Type B pancreatic cell (in vitro differentiated cells): ENCODE measurements around the gene CACNG8. TPM values are rescaled to one million over a fixed set of nuclear protein-coding genes. Genes with fewer than 3 reads are reported as not detected.

ENCODE experiments used
- DNase-seq: peaks from one replicate; pipeline ENCODE4 v3.0.0; 2021; ENCODE audit warnings: mixed read lengths; ENCODE audit not compliant: unreplicated experiment; ENCODE audit errors: extremely low spot score
- H3K27ac Mint-ChIP-seq: 2 replicates; pipeline ENCODE4 v1.8.0; 2021; ENCODE audit warnings: mild to moderate bottlenecking, mixed read lengths
- H3K27me3 Mint-ChIP-seq: 2 replicates; pipeline ENCODE4 v1.8.0; 2021; ENCODE audit warnings: mixed read lengths
- H3K36me3 Mint-ChIP-seq: 2 replicates; pipeline ENCODE4 v1.8.0; 2021; ENCODE audit warnings: mixed read lengths
- H3K4me1 Mint-ChIP-seq: one replicate; pipeline ENCODE4 v1.8.0; 2021; ENCODE audit warnings: mixed read lengths; ENCODE audit not compliant: unreplicated experiment
- H3K4me3 Mint-ChIP-seq: 2 replicates; pipeline ENCODE4 v1.8.0; 2021; ENCODE audit warnings: mild to moderate bottlenecking, mixed read lengths
- H3K9me3 Mint-ChIP-seq: 2 replicates; pipeline ENCODE4 v1.8.0; 2021; ENCODE audit warnings: mixed read lengths
- total RNA-seq: library from RNA; stranded (reverse); gene quantifications from 2 replicates; pipeline ENCODE4 v1.2.1, GENCODE V29; 2021; ENCODE audit warnings: low replicate concordance
- TF ChIP-seq, protein P1 (sequence below): fragments of 200-600 bp; sonication (generic); conservative IDR thresholded peaks from 2 replicates; pipeline ENCODE4 v1.5.0; 2021; ENCODE audit warnings: antibody characterized with exemption, mild to moderate bottlenecking

CACNG8 gene
- total RNA-seq, 1 donor from 2014 or later = 0.97 TPM

- no peak overlapping the region for H3K27ac Mint-ChIP-seq
- TF ChIP-seq, protein P1, sequence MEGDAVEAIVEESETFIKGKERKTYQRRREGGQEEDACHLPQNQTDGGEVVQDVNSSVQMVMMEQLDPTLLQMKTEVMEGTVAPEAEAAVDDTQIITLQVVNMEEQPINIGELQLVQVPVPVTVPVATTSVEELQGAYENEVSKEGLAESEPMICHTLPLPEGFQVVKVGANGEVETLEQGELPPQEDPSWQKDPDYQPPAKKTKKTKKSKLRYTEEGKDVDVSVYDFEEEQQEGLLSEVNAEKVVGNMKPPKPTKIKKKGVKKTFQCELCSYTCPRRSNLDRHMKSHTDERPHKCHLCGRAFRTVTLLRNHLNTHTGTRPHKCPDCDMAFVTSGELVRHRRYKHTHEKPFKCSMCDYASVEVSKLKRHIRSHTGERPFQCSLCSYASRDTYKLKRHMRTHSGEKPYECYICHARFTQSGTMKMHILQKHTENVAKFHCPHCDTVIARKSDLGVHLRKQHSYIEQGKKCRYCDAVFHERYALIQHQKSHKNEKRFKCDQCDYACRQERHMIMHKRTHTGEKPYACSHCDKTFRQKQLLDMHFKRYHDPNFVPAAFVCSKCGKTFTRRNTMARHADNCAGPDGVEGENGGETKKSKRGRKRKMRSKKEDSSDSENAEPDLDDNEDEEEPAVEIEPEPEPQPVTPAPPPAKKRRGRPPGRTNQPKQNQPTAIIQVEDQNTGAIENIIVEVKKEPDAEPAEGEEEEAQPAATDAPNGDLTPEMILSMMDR = no peak
- H3K27me3 Mint-ChIP-seq = peaks cover 63% of the 10 kb centered on the region
- no peak for DNase-seq
- no peaks in the 10 kb centered on the region for H3K4me1 Mint-ChIP-seq
- no peaks in the 10 kb centered on the region for H3K9me3 Mint-ChIP-seq
- H3K36me3 Mint-ChIP-seq = no peaks in the 10 kb centered on the region
- H3K4me3 Mint-ChIP-seq = no peak overlapping the region
Observed at GRCh38 chr19:53994811-53995210, 32.1 kb downstream of the CACNG8 start.

DNA sequence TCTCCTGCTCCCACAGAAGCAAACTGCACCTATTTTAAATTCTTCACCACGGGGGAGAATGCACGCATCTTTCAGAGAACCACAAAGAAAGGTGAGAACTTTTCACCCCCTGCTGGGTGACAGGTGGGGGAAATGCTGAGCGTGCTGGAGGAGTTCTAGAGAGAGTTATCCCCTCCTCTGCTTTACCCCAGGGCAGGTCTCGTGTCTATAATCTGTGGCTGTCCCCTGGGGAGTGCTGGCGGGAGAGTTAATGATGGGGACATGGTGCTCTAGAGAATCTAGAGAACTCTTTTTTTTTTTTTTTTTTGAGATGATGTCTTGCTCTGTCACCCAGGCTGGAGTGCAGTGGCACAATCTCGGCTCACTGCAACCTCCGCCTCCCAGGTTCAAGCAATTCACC is 35.5 kb downstream of the CACNG8 start:
- H3K36me3 Mint-ChIP-seq = no peaks in the 10 kb centered on the region
- H3K27me3 Mint-ChIP-seq = peaks cover 62% of the 10 kb centered on the region
- H3K9me3 Mint-ChIP-seq = no peaks in the 10 kb centered on the region
- H3K4me1 Mint-ChIP-seq = no peaks in the 10 kb centered on the region
- no peak overlapping the region for H3K27ac Mint-ChIP-seq
- H3K4me3 Mint-ChIP-seq = no peak overlapping the region
- no peak for DNase-seq
- TF ChIP-seq, protein P1 = no peak

DNA sequence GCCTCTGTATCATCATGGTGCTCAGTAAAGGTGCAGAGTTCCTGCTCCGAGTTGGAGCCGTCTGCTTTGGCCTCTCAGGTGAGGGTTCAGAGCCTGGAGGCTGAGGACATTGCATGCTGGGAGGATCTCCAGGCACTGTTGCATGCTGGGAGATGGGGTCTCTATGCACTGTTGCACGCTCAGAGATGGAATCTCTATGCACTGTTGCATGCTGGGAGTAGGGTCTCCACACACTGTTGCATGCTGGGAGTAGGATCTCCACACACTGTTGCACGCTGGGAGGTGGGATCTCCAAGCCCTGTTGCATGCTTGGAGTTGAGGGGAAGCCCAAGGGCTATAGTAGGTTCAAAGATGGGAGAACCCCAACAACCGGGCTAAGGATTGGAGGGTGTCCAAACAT is 37.0 kb downstream of the CACNG8 start:
- Mint-ChIP-seq H3K27me3 (peaks cover 48% of the 10 kb centered on the region), H3K9me3 (no peaks in the 10 kb centered on the region), H3K27ac (no peak overlapping the region), H3K4me1 (no peaks in the 10 kb centered on the region), H3K4me3 (no peak overlapping the region), H3K36me3 (no peaks in the 10 kb centered on the region)
- DNase-seq = no peak
- TF ChIP-seq, protein P1 = no peak

- H3K27me3 Mint-ChIP-seq = peaks cover 30% of the 10 kb centered on the region
- no peaks in the 10 kb centered on the region for H3K9me3 Mint-ChIP-seq
- TF ChIP-seq, protein P1 = no peak
- H3K27ac Mint-ChIP-seq = no peak overlapping the region
- no peak overlapping the region for H3K4me3 Mint-ChIP-seq
- no peak for DNase-seq
- H3K4me1 Mint-ChIP-seq = no peaks in the 10 kb centered on the region
- no peaks in the 10 kb centered on the region for H3K36me3 Mint-ChIP-seq
Observed at GRCh38 chr19:54001496-54001895, 38.8 kb downstream of the CACNG8 start.

- H3K9me3 Mint-ChIP-seq = no peaks in the 10 kb centered on the region
- H3K4me3 Mint-ChIP-seq = no peak overlapping the region
- no peaks in the 10 kb centered on the region for H3K36me3 Mint-ChIP-seq
- H3K4me1 Mint-ChIP-seq = no peaks in the 10 kb centered on the region
- no peak for DNase-seq
- no peak overlapping the region for H3K27ac Mint-ChIP-seq
- peaks cover 27% of the 10 kb centered on the region for H3K27me3 Mint-ChIP-seq
- TF ChIP-seq, protein P1 = no peak
Observed at GRCh38 chr19:54002495-54003315, 40.0 kb downstream of the CACNG8 start.
